ENCODE measurements around the gene PRKAA2.

PRKAA2 gene

GRCh38 chr1:56660293-56660692 lies 15.2 kb downstream of the PRKAA2 start:
- Histone ChIP-seq H3K27ac (no peak overlapping the region), H3K4me3 (ENCODE audit: low read depth, low read length) (no peak overlapping the region), H3K27me3 (replicated peaks) (no peaks in the 10 kb centered on the region), H3K36me3 (replicated peaks) (no peaks in the 10 kb centered on the region)
- DNase-seq, result no peak
- no peak for TF ChIP-seq CTCF (IDR thresholded peaks at IDR 0.05; ENCODE audit: low read depth, low read length, missing control alignments)
- in situ Hi-C loops (cut with HindIII; ENCODE audit: low pct_ligation_motif_present, low sequenced_read_pairs), result no loop called here

GRCh38 chr1:56663846-56664245 lies 18.7 kb downstream of the PRKAA2 start:
- DNase-seq, result no peak
- TF ChIP-seq CTCF (IDR thresholded peaks at IDR 0.05; ENCODE audit: low read depth, low read length, missing control alignments), result no peak
- Histone ChIP-seq H3K36me3 (replicated peaks) (no peaks in the 10 kb centered on the region), H3K27me3 (replicated peaks) (no peaks in the 10 kb centered on the region), H3K27ac (no peak overlapping the region), H3K4me3 (ENCODE audit: low read depth, low read length) (no peak overlapping the region)
- in situ Hi-C loops (cut with HindIII; ENCODE audit: low pct_ligation_motif_present, low sequenced_read_pairs), result no loop called here

GRCh38 chr1:56665384-56665783 lies 20.3 kb downstream of the PRKAA2 start:
- Histone ChIP-seq H3K36me3 (replicated peaks) (no peaks in the 10 kb centered on the region), H3K27me3 (replicated peaks) (no peaks in the 10 kb centered on the region), H3K27ac (no peak overlapping the region), H3K4me3 (ENCODE audit: low read depth, low read length) (no peak overlapping the region)
- DNase-seq, result no peak
- in situ Hi-C loops (cut with HindIII; ENCODE audit: low pct_ligation_motif_present, low sequenced_read_pairs), result no loop called here
- TF ChIP-seq CTCF (IDR thresholded peaks at IDR 0.05; ENCODE audit: low read depth, low read length, missing control alignments), result no peak

- TF ChIP-seq CTCF (IDR thresholded peaks at IDR 0.05; ENCODE audit: low read depth, low read length, missing control alignments), result no peak
- no peak overlapping the region for H3K27ac ChIP-seq
- DNase-seq, result no peak
- H3K27me3 ChIP-seq (replicated peaks), result no peaks in the 10 kb centered on the region
- in situ Hi-C loops (cut with HindIII; ENCODE audit: low pct_ligation_motif_present, low sequenced_read_pairs), result no loop called here
- H3K4me3 ChIP-seq (ENCODE audit: low read depth, low read length), result no peak overlapping the region
- no peaks in the 10 kb centered on the region for H3K36me3 ChIP-seq (replicated peaks)
These were observed 21.0 kb downstream of the PRKAA2 start for GRCh38 chr1:56666112-56666608.

GRCh38 chr1:56670350-56670749 lies 25.2 kb downstream of the PRKAA2 start:
- no peak for DNase-seq
- Histone ChIP-seq H3K27ac (no peak overlapping the region), H3K27me3 (replicated peaks) (no peaks in the 10 kb centered on the region), H3K4me3 (ENCODE audit: low read depth, low read length) (no peak overlapping the region), H3K36me3 (replicated peaks) (no peaks in the 10 kb centered on the region)
- no peak for TF ChIP-seq CTCF (IDR thresholded peaks at IDR 0.05; ENCODE audit: low read depth, low read length, missing control alignments)
- in situ Hi-C loops (cut with HindIII; ENCODE audit: low pct_ligation_motif_present, low sequenced_read_pairs), result no loop called here

- Histone ChIP-seq H3K27me3 (replicated peaks) (no peaks in the 10 kb centered on the region), H3K4me3 (ENCODE audit: low read depth, low read length) (no peak overlapping the region), H3K27ac (no peak overlapping the region), H3K36me3 (replicated peaks) (no peaks in the 10 kb centered on the region)
- in situ Hi-C loops (cut with HindIII; ENCODE audit: low pct_ligation_motif_present, low sequenced_read_pairs), result no loop called here
- TF ChIP-seq CTCF (IDR thresholded peaks at IDR 0.05; ENCODE audit: low read depth, low read length, missing control alignments), result no peak
- DNase-seq, result no peak
These were observed 26.0 kb downstream of the PRKAA2 start for GRCh38 chr1:56671085-56671484.
